T-cell (primary cell): ENCODE data around the gene SYT9. TPM values are rescaled to one million over a fixed set of nuclear protein-coding genes. Genes with fewer than 3 reads are reported as not detected.
"Not testable (repeated sequence)": the region's sequence is repeated elsewhere in the genome, so short reads cannot be mapped to it uniquely, and the experiment has no call there.

Experiments
- ATAC-seq, 4 experiments: fragments of 200-7000 bp in 3 of 4; fragments of 150-1000 bp in 1 of 4; cut with Tn5 transposase; replicated peaks in 1 of 4; 1 replicate in 3 of 4; 2 replicates in 1 of 4; pipeline ENCODE4 v1.10.0; 2021; ENCODE audit warnings: moderate library complexity in 3 of 4, mild to moderate bottlenecking in 2 of 4, moderate number of reproducible peaks in 1 of 4
- CTCF ChIA-PET, 2 donors: fragments of 300-600 bp; sonication (Branson Sonifier 250); formaldehyde crosslinking; loops; one replicate each; lab custom pipeline; 2022; ENCODE audit warnings: antibody characterized with exemption in 2 of 2; lab: Charles Lee
- POLR2A ChIA-PET, 2 donors: fragments of 300-600 bp; sonication (Branson Sonifier 250); formaldehyde crosslinking; loops; one replicate each; lab custom pipeline; 2022; ENCODE audit warnings: antibody characterized with exemption in 2 of 2; lab: Charles Lee
- DNase-seq, 35 experiments: peaks; one replicate each; pipeline versions ENCODE4 v3.0.0 to v3.0.0-alpha.2; 2013 to 2023
- H3K27ac ChIP-seq: one replicate; pipeline ENCODE4 v1.5.1; 2013; ENCODE audit warnings: low read length
- H3K27me3 ChIP-seq, 2 experiments: replicated peaks in 1 of 2; 1 replicate in 1 of 2; 2 replicates in 1 of 2; pipeline versions ENCODE4 v1.6.1 to v1.7.0; 2013; ENCODE audit warnings: low read length in 1 of 2, mixed read lengths in 1 of 2; ENCODE audit not compliant: control insufficient read depth in 2 of 2, insufficient read depth in 2 of 2; ENCODE audit errors: extremely low read depth in 1 of 2
- H3K36me3 ChIP-seq, 2 donors: 1 replicate in 1 of 2; 2 replicates in 1 of 2; pipeline versions ENCODE4 v1.6.1 to v1.7.0; 2013; ENCODE audit warnings: low read length in 1 of 2; ENCODE audit not compliant: control insufficient read depth in 2 of 2, insufficient read depth in 1 of 2; ENCODE audit errors: extremely low read depth in 1 of 2
- H3K4me1 ChIP-seq, 2 experiments: 1 replicate in 1 of 2; 2 replicates in 1 of 2; pipeline versions ENCODE4 v1.6.1 to v1.7.0; 2013; ENCODE audit warnings: low read length in 2 of 2, mixed read lengths in 1 of 2; ENCODE audit not compliant: insufficient read depth in 2 of 2, control insufficient read depth in 1 of 2; ENCODE audit errors: extremely low read depth in 1 of 2
- H3K4me3 ChIP-seq, 2 donors: 1 replicate in 1 of 2; 2 replicates in 1 of 2; pipeline versions ENCODE4 v1.5.1 to v1.7.0; 2013; ENCODE audit warnings: mild to moderate bottlenecking in 2 of 2, low read length in 1 of 2, moderate library complexity in 1 of 2; ENCODE audit not compliant: control insufficient read depth in 1 of 2; ENCODE audit errors: extremely low read depth in 1 of 2
- H3K9me3 ChIP-seq: 2 replicates; pipeline ENCODE4 v1.7.0; 2013
- H3K27ac Mint-ChIP-seq, 2 donors: one replicate each; pipeline ENCODE4 v1.8.0; 2020 to 2021; ENCODE audit warnings: mild to moderate bottlenecking in 2 of 2, mixed read lengths in 2 of 2
- H3K27me3 Mint-ChIP-seq, 2 donors: one replicate each; pipeline ENCODE4 v1.8.0; 2021 to 2022; ENCODE audit warnings: mixed read lengths in 2 of 2
- H3K36me3 Mint-ChIP-seq: one replicate; pipeline ENCODE4 v1.8.0; 2021; ENCODE audit warnings: mixed read lengths
- H3K4me1 Mint-ChIP-seq, 3 donors: one replicate each; pipeline ENCODE4 v1.8.0; 2020 to 2022; ENCODE audit warnings: mixed read lengths in 3 of 3, mild to moderate bottlenecking in 1 of 3
- H3K4me3 Mint-ChIP-seq, 3 donors: one replicate each; pipeline ENCODE4 v1.8.0; 2020 to 2022; ENCODE audit warnings: mild to moderate bottlenecking in 3 of 3, mixed read lengths in 3 of 3, moderate library complexity in 3 of 3
- H3K9me3 Mint-ChIP-seq, 3 donors: one replicate each; pipeline ENCODE4 v1.8.0; 2020 to 2022; ENCODE audit warnings: mixed read lengths in 3 of 3
- WGBS: methylation state at CpG from one replicate; pipeline ENCODE4 v1.1.5; 2013; ENCODE audit warnings: missing lambda C conversion rate; ENCODE audit not compliant: insufficient coverage; 5-methylcytosine and 5-hydroxymethylcytosine counted together
- total RNA-seq, 35 experiments: library from RNA in 6 of 35; stranded (reverse) in 6 of 35; fragments of 120-200 nt in 1 of 35; gene quantifications; one replicate each; pipeline versions ENCODE4 v1.2.1 to v1.2.4 and lab custom pipeline; 2013 to 2026

Gene SYT9
- total RNA-seq, 5 donors from 2014 or later (not counting 1 experiment from before 2014, with no cell fraction given), result not detected

GRCh38 chr11:7514099-7514591, 262.4 kb downstream of the SYT9 start:
- Mint-ChIP-seq H3K4me1 (peaks cover 53 to 65% (median 65%) of the 10 kb centered on the region in 3 donors), H3K27ac (no peak overlapping the region), H3K36me3 (no peaks in the 10 kb centered on the region), H3K9me3 (peaks cover 0 to 10% (median 0%) of the 10 kb centered on the region in 3 donors), H3K27me3 (peaks cover 0 to 3% of the 10 kb centered on the region in 2 donors), H3K4me3 (peak overlapping the region; percentile 91 to 95 (median 93))
- no peaks in the 10 kb centered on the region for H3K36me3 ChIP-seq
- ATAC-seq (peak in 3 of 4 experiments; percentile 16 to 22 (median 19)), DNase-seq (peak in 6 of 35 experiments; percentile 5 to 39 (median 15))
- WGBS, result 6% methylated on average over 17 of the region's 31 CpGs
- CTCF ChIA-PET, result interaction anchor here (0.7 to 1.8 kb wide), 7 partner anchors 7 to 151 kb away, joined by 3 to 7 read pairs (median 3); no protein-coding TSS in a partner anchor
- H3K27me3 ChIP-seq, result peaks cover 0 to 8% of the 10 kb centered on the region in 2 experiments
- H3K4me1 ChIP-seq, result peaks cover 20 to 46% of the 10 kb centered on the region in 2 experiments
- no peak overlapping the region for H3K27ac ChIP-seq
- no peaks in the 10 kb centered on the region for H3K9me3 ChIP-seq
- POLR2A ChIA-PET, result no interaction called here
- peak overlapping the region; percentile 59 to 85 for H3K4me3 ChIP-seq

- peaks cover 0 to 8% of the 10 kb centered on the region in 2 experiments for H3K27me3 ChIP-seq
- H3K4me1 ChIP-seq, result peaks cover 22 to 57% of the 10 kb centered on the region in 2 experiments
- WGBS, result 93% methylated on average over 1 of the region's 1 CpG
- no peaks in the 10 kb centered on the region for H3K36me3 Mint-ChIP-seq
- ATAC-seq (no peak), DNase-seq (no peak)
- peak overlapping the region in 1 of 2 donors; percentile 72 for H3K27ac Mint-ChIP-seq
- no peaks in the 10 kb centered on the region for H3K9me3 ChIP-seq
- H3K27ac ChIP-seq, result no peak overlapping the region
- H3K4me1 Mint-ChIP-seq, result peaks cover 53 to 67% (median 66%) of the 10 kb centered on the region in 3 donors
- H3K4me3 ChIP-seq, result no peak overlapping the region
- POLR2A ChIA-PET, result interaction anchor here (0.7 to 0.8 kb wide), 2 partner anchors 25 to 1119 kb away, joined by 3 to 4 read pairs; no protein-coding TSS in a partner anchor
- peak overlapping the region; percentile 41 to 95 (median 91) for H3K4me3 Mint-ChIP-seq
- CTCF ChIA-PET, result interaction anchor here in 1 of 2 donors (0.7 to 1.0 kb wide), 4 partner anchors 142 to 473 kb away, joined by 3 to 4 read pairs (median 3); partner anchors contain the start of gene EIF3F
- peaks cover 0 to 3% of the 10 kb centered on the region in 2 donors for H3K27me3 Mint-ChIP-seq
- peaks cover 0 to 10% (median 0%) of the 10 kb centered on the region in 3 donors for H3K9me3 Mint-ChIP-seq
- H3K36me3 ChIP-seq, result no peaks in the 10 kb centered on the region
These were observed 263.8 kb downstream of the SYT9 start for GRCh38 chr11:7515447-7515886.

GRCh38 chr11:7516475-7516874, 264.8 kb downstream of the SYT9 start:
- Mint-ChIP-seq H3K9me3 (peaks cover 0 to 10% (median 0%) of the 10 kb centered on the region in 3 donors), H3K36me3 (no peaks in the 10 kb centered on the region), H3K4me1 (peaks cover 49 to 63% (median 62%) of the 10 kb centered on the region in 3 donors), H3K27ac (peak overlapping the region; percentile 72 to 84), H3K27me3 (peaks cover 0 to 3% of the 10 kb centered on the region in 2 donors), H3K4me3 (peak overlapping the region in 2 of 3 donors; percentile 37 to 91)
- POLR2A ChIA-PET, result interaction anchor here in 1 of 2 donors (0.5 kb wide), 1 partner anchor 49 kb away, joined by 4 read pairs; no protein-coding TSS in a partner anchor
- Histone ChIP-seq H3K27me3 (peaks cover 0 to 8% of the 10 kb centered on the region in 2 experiments), H3K4me3 (no peak overlapping the region), H3K4me1 (peaks cover 30 to 61% of the 10 kb centered on the region in 2 experiments), H3K9me3 (no peaks in the 10 kb centered on the region), H3K27ac (no peak overlapping the region), H3K36me3 (no peaks in the 10 kb centered on the region)
- 88% methylated on average over 12 of the region's 12 CpGs for WGBS
- ATAC-seq (peak in 3 of 4 experiments; percentile 7 to 30 (median 24)), DNase-seq (peak in 19 of 35 experiments; percentile 8 to 63 (median 23))
- CTCF ChIA-PET, result no interaction called here

- H3K9me3 ChIP-seq, H3K27me3 Mint-ChIP-seq, H3K36me3 ChIP-seq, H3K27ac Mint-ChIP-seq, H3K27ac ChIP-seq, ATAC-seq, H3K27me3 ChIP-seq, POLR2A ChIA-PET, H3K36me3 Mint-ChIP-seq, CTCF ChIA-PET, DNase-seq, H3K9me3 Mint-ChIP-seq, H3K4me3 ChIP-seq: not testable (repeated sequence)
- peak overlapping the region in 1 of 3 donors; percentile 91 for H3K4me3 Mint-ChIP-seq
- 77% methylated on average over 10 of the region's 13 CpGs for WGBS
- H3K4me1 ChIP-seq, result peaks cover 26 to 61% of the 10 kb centered on the region in 2 experiments
- H3K4me1 Mint-ChIP-seq, result peaks cover 36 to 53% (median 49%) of the 10 kb centered on the region in 3 donors
These were observed 266.0 kb downstream of the SYT9 start for GRCh38 chr11:7517743-7518142.

Other genes starting within 250 kb of the SYT9 start
- gene ZNF214, start 231.6 kb upstream of the SYT9 start, total RNA-seq, result not detected
- under 1 TPM in 1 of 5 donors, not detected in 4; 0.13 TPM for gene NLRP14, start 231.4 kb upstream of the SYT9 start, total RNA-seq
- gene RBMXL2, start 162.9 kb upstream of the SYT9 start, total RNA-seq, result not detected
- gene OLFML1, start 233.6 kb downstream of the SYT9 start, total RNA-seq, result under 1 TPM in 1 of 5 donors, not detected in 4; 0.16 TPM